Esophagus squamous epithelium (tissue), 5 donors: ENCODE results near the gene KRTAP10-4. TPM values are rescaled to one million over a fixed set of nuclear protein-coding genes. Genes with fewer than 3 reads are reported as not detected.

Experiments used
- DNase-seq: peaks from one replicate; lab custom pipeline; 2025; lab: John Stamatoyannopoulos, UW
- H3K27ac ChIP-seq, 4 donors: fragments of 200-600 bp; sonication (generic); one replicate each; pipeline ENCODE4 v1.5.1; 2016 to 2019; ENCODE audit warnings: mild to moderate bottlenecking in 1 of 4
- H3K27me3 ChIP-seq, 4 donors: fragments of 200-600 bp; sonication (generic); 1 replicate in 3 of 4; 2 replicates in 1 of 4; pipeline versions ENCODE4 v1.5.1 to v1.6.0; 2017 to 2021; ENCODE audit warnings: antibody characterized with exemption in 1 of 4
- H3K36me3 ChIP-seq, 3 donors: fragments of 200-600 bp; sonication (generic); one replicate each; pipeline ENCODE4 v1.5.1; 2016 to 2019
- H3K4me1 ChIP-seq, 3 donors: fragments of 200-600 bp; sonication (generic); one replicate each; pipeline ENCODE4 v1.5.1; 2017 to 2019
- H3K4me3 ChIP-seq, 4 donors: fragments of 200-600 bp; sonication (generic); 1 replicate in 3 of 4; 2 replicates in 1 of 4; pipeline ENCODE4 v1.5.1; 2016 to 2019; ENCODE audit warnings: mild to moderate bottlenecking in 2 of 4, moderate library complexity in 1 of 4
- H3K9me3 ChIP-seq, 3 donors: fragments of 200-600 bp; sonication (generic); one replicate each; pipeline ENCODE4 v1.5.1; 2016 to 2019
- POLR2A ChIP-seq, 4 donors: fragments of 450-650 bp; IDR thresholded peaks; one replicate each; pipeline ENCODE4 v1.6.1; 2017; ENCODE audit warnings: antibody characterized with exemption in 4 of 4, mild to moderate bottlenecking in 4 of 4, moderate library complexity in 3 of 4
- WGBS, 2 donors: methylation state at CpG; one replicate each; pipeline ENCODE4 v1.1.5; 2018; 5-methylcytosine and 5-hydroxymethylcytosine counted together
- intact Hi-C: fragments of 100-400 bp; cut with DNase I; formaldehyde crosslinking; loops from one replicate; pipeline ENCODE4 v1.15.0; 2022
- total RNA-seq, 4 donors: library from RNA; depleted of rRNA; stranded (reverse); fragments of >200 nt; gene quantifications; one replicate each; pipeline ENCODE4 v1.1.0, GENCODE V29; 2016
- TF ChIP-seq, protein P1 (sequence below), 6 experiments: fragments of 450-650 bp in 4 of 6; fragments of 200-600 bp in 2 of 6; sonication (generic) in 2 of 6; IDR thresholded peaks; one replicate each; pipeline ENCODE4 v1.5.1; 2016 to 2019; ENCODE audit warnings: antibody characterized with exemption in 6 of 6, mild to moderate bottlenecking in 4 of 6, moderate library complexity in 4 of 6
- donor health status: DM: yes; HTN: yes; CAD: no.

The KRTAP10-4 gene
- total RNA-seq, 4 donors from 2014 or later, result not detected

DNA sequence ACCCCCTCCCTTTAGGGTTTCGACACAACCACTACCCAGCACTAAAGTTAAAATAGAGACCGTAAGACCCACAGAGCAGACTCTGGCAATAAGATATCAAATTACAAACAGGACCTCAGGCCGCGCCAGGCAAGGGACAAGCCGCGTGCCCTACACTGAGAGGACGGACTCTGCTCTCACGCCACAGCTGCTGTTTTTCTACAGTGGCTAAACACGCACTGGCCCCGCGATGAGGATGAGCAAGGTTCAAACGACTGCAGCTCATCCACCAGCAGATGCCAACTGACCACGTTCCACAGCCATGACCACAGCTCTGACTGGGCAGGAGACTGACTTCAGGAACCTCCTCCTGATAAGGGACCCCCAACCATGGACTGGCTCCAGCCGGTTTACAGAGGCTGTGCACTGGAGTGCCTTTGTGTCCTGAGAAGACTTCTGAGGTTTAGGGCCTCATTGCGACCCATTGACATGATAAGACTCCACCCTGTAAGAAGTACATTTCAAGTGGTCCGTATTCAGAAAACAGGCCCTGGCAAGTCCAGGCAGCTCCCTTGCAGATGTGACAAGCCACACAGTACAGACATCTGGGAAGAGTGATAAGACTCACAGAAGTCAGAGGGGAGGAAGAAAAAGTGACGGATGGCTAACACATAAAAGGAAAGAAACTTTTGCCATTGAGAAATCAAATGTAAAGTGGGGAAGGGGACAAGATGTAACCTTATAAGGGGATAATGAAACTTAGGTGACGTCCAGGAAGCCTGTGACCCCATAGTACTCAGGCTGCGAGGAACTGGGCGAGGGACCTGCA is 20.3 kb downstream of the KRTAP10-4 start:
- Histone ChIP-seq H3K4me1 (peaks cover 0 to 15% (median 0%) of the 10 kb centered on the region in 3 donors), H3K4me3 (no peak overlapping the region), H3K36me3 (no peaks in the 10 kb centered on the region), H3K27me3 (peaks cover 0 to 71% (median 0%) of the 10 kb centered on the region in 4 donors), H3K9me3 (no peaks in the 10 kb centered on the region), H3K27ac (no peak overlapping the region)
- intact Hi-C loops, result no loop called here
- no peak for TF ChIP-seq POLR2A (IDR thresholded peaks at IDR 0.05)
- TF ChIP-seq, protein P1, sequence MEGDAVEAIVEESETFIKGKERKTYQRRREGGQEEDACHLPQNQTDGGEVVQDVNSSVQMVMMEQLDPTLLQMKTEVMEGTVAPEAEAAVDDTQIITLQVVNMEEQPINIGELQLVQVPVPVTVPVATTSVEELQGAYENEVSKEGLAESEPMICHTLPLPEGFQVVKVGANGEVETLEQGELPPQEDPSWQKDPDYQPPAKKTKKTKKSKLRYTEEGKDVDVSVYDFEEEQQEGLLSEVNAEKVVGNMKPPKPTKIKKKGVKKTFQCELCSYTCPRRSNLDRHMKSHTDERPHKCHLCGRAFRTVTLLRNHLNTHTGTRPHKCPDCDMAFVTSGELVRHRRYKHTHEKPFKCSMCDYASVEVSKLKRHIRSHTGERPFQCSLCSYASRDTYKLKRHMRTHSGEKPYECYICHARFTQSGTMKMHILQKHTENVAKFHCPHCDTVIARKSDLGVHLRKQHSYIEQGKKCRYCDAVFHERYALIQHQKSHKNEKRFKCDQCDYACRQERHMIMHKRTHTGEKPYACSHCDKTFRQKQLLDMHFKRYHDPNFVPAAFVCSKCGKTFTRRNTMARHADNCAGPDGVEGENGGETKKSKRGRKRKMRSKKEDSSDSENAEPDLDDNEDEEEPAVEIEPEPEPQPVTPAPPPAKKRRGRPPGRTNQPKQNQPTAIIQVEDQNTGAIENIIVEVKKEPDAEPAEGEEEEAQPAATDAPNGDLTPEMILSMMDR (IDR thresholded peaks at IDR 0.05), result no peak
- no peak for DNase-seq
- WGBS, 2 donors, result 61 to 62% methylated on average over 12 to 18 of the region's 20 CpGs

DNA sequence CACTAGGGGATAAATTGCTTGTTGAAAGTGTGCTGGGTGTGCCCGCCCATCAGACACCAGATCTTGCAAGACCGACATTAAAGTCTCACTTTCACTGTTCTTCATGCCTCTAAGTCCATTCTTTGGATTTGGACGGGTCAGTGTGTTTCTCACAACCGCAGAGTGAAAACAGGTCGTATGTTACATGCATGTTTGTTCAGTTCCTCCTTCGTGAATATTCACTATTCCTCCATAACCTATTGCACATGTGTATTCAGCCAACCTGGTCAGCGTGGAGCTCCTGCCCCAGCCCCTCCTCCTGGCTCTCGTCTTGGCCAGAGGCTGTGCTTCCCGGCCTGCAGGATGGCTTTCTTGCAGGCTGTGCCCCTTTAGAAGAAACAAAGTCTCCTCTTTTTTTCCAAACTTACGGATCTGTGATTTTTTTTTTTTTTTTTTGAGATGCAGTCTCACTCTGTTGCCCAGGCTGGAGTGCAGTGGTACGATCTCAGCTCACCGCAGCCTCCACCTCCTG is 20.9 kb downstream of the KRTAP10-4 start:
- Histone ChIP-seq H3K36me3 (no peaks in the 10 kb centered on the region), H3K4me1 (peaks cover 0 to 15% (median 0%) of the 10 kb centered on the region in 3 donors), H3K4me3 (no peak overlapping the region), H3K9me3 (no peaks in the 10 kb centered on the region), H3K27me3 (peaks cover 0 to 71% (median 0%) of the 10 kb centered on the region in 4 donors), H3K27ac (no peak overlapping the region)
- DNase-seq, result no peak
- intact Hi-C loops, result no loop called here
- no peak for TF ChIP-seq POLR2A (IDR thresholded peaks at IDR 0.05)
- TF ChIP-seq, protein P1 (IDR thresholded peaks at IDR 0.05), result no peak
- 74% methylated on average over 11 to 12 of the region's 12 CpGs for WGBS, 2 donors

DNA sequence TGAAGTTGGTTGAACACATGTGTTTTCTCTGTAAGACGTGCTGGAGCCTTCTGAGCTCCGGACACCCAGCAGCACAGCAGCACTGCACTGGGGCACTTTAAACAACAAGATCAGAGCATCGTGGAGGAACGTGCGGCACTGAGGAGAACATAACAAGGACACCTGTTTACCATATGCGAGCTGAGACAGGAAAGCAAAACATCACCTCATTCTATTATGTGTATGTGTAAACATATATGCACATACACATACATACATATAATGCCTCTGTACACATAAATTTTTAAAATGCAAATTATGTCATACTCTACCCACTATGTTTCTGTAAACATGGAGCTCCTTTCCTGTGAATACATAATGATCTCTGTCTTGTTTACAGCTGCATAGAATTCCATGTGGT is 22.0 kb downstream of the KRTAP10-4 start:
- no peaks in the 10 kb centered on the region for H3K36me3 ChIP-seq
- DNase-seq, result no peak
- TF ChIP-seq, protein P1 (IDR thresholded peaks at IDR 0.05), result no peak
- TF ChIP-seq POLR2A (IDR thresholded peaks at IDR 0.05), result no peak
- no peak overlapping the region for H3K27ac ChIP-seq
- H3K4me1 ChIP-seq, result peaks cover 0 to 15% (median 0%) of the 10 kb centered on the region in 3 donors
- no peaks in the 10 kb centered on the region for H3K9me3 ChIP-seq
- intact Hi-C loops, result no loop called here
- H3K27me3 ChIP-seq, result peaks cover 0 to 71% (median 0%) of the 10 kb centered on the region in 4 donors
- 62 to 66% methylated on average over 6 of the region's 6 CpGs for WGBS, 2 donors
- H3K4me3 ChIP-seq, result no peak overlapping the region

DNA sequence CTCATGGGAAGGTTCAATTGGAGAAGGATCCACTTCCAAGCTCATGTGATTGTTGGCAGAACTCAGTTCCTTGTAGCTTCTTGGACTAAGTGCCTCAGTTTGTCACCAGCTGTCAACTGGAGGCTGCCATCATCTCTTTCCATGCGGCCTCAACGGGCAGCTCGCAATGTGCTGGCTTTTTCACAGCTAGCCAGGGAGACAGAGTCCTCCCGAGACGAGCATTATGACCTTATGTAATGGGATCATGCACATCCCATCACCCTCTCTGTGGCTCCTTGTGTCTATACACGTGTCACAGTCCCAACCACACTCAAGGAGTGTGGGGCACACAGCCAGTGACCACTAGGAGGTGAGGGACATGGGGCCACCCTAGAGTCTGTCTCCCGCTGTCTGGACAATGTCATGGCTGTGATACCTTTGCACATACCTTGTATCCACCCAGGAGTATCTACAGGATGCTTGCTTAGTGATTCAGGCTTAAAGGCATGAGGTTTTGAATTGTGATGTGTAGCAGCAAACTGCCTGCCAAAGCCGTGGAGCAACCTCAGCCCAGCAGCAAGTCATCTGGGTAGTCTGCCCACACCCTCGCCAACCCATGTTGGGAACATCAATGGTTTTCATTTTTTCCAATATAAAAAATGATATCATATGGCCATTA is 22.7 kb downstream of the KRTAP10-4 start:
- Histone ChIP-seq H3K9me3 (no peaks in the 10 kb centered on the region), H3K27me3 (peaks cover 0 to 65% (median 0%) of the 10 kb centered on the region in 4 donors), H3K27ac (no peak overlapping the region), H3K36me3 (no peaks in the 10 kb centered on the region), H3K4me1 (peaks cover 0 to 15% (median 0%) of the 10 kb centered on the region in 3 donors), H3K4me3 (no peak overlapping the region)
- TF ChIP-seq POLR2A (IDR thresholded peaks at IDR 0.05), result no peak
- TF ChIP-seq, protein P1 (IDR thresholded peaks at IDR 0.05), result no peak
- no peak for DNase-seq
- intact Hi-C loops, result no loop called here
- 40 to 66% methylated on average over 4 to 9 of the region's 9 CpGs for WGBS, 2 donors

DNA sequence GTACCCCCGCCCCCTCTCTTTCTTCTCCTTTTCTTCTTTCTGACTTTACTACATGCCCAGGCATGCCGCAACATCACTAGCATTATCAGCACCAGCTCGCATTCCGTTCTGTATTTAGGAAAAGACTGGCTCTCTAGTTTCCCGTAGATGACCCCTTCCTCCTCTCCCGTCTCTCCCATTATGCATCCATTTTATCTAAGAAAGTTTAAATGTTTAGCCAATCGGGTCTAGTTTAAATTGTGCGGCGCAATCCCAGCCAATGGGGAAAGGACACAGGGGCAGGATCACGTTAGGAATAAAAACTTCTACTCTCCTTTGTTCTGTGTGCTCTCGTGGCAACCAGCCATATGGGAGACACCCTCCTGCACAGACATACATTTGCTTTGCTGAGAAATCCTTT is 24.5 kb downstream of the KRTAP10-4 start:
- TF ChIP-seq, protein P1 (IDR thresholded peaks at IDR 0.05), result no peak
- TF ChIP-seq POLR2A (IDR thresholded peaks at IDR 0.05), result no peak
- intact Hi-C loops, result no loop called here
- Histone ChIP-seq H3K27me3 (peaks cover 0 to 65% (median 0%) of the 10 kb centered on the region in 4 donors), H3K9me3 (no peaks in the 10 kb centered on the region), H3K27ac (no peak overlapping the region), H3K36me3 (no peaks in the 10 kb centered on the region), H3K4me3 (no peak overlapping the region), H3K4me1 (no peaks in the 10 kb centered on the region)
- no peak for DNase-seq
- 50 to 71% methylated on average over 11 of the region's 11 CpGs for WGBS, 2 donors
